ENCODE data around the gene MYL6B.
"Not testable (repeated sequence)": the region's sequence is repeated elsewhere in the genome, so short reads cannot be mapped to it uniquely, and the experiment has no call there.

MYL6B gene

GRCh38 chr12:56152132-56152755 lies at the start of gene MYL6B:
MYL6B (plus strand) TSS chr12:56152587; CDS start chr12:56153919, 1,332 bp downstream.
- DNase-seq (ENCODE audit: low read depth in 2 of 2, low spot score in 1 of 2), result peak; percentile 83 to 88

GRCh38 chr12:56102683-56103065 lies 49.7 kb upstream of the MYL6B start:
- DNase-seq (ENCODE audit: low read depth in 2 of 2, low spot score in 1 of 2), result no peak

- DNase-seq (ENCODE audit: low read depth in 2 of 2, low spot score in 1 of 2), result no peak
Measured at GRCh38 chr12:56103066-56103711, 49.2 kb upstream of the MYL6B start.

GRCh38 chr12:56103823-56104108 lies 48.6 kb upstream of the MYL6B start:
- no peak for DNase-seq (ENCODE audit: low read depth in 2 of 2, low spot score in 1 of 2)

GRCh38 chr12:56104109-56104814 lies 48.1 kb upstream of the MYL6B start, which contains the start of gene PA2G4:
PA2G4 (plus strand) TSS chr12:56104559; CDS start chr12:56104738, 179 bp downstream.
- DNase-seq (ENCODE audit: low read depth in 2 of 2, low spot score in 1 of 2), result peak; percentile 88 to 93

GRCh38 chr12:56104815-56105608 lies 47.4 kb upstream of the MYL6B start:
- no peak for DNase-seq (ENCODE audit: low read depth in 2 of 2, low spot score in 1 of 2)

- no peak for DNase-seq (ENCODE audit: low read depth in 2 of 2, low spot score in 1 of 2)
Measured at GRCh38 chr12:56105609-56105902, 46.8 kb upstream of the MYL6B start.

GRCh38 chr12:56107242-56107641 lies 45.1 kb upstream of the MYL6B start:
- no peak for DNase-seq (ENCODE audit: low read depth in 2 of 2, low spot score in 1 of 2)

GRCh38 chr12:56110571-56110970 lies 41.8 kb upstream of the MYL6B start:
- DNase-seq (ENCODE audit: low read depth in 2 of 2, low spot score in 1 of 2), result no peak

- DNase-seq (ENCODE audit: low read depth in 2 of 2, low spot score in 1 of 2), result no peak
Measured at GRCh38 chr12:56114084-56114483, 38.3 kb upstream of the MYL6B start.

GRCh38 chr12:56115329-56115728 lies 37.1 kb upstream of the MYL6B start:
- no peak for DNase-seq (ENCODE audit: low read depth in 2 of 2, low spot score in 1 of 2)

- DNase-seq (ENCODE audit: low read depth in 2 of 2, low spot score in 1 of 2), result peak; percentile 90 to 94
Measured at GRCh38 chr12:56116267-56117081, 35.9 kb upstream of the MYL6B start, which contains the start of gene RPL41. RPL41 (plus strand) TSS chr12:56116633.

GRCh38 chr12:56117082-56117706 lies 35.2 kb upstream of the MYL6B start:
- DNase-seq (ENCODE audit: low read depth in 2 of 2, low spot score in 1 of 2), result not testable (repeated sequence)

- DNase-seq (ENCODE audit: low read depth in 2 of 2, low spot score in 1 of 2), result peak; percentile 93 to 95
Measured at GRCh38 chr12:56117778-56118687, 34.4 kb upstream of the MYL6B start, which contains the start of gene ZC3H10. ZC3H10 (plus strand) TSS chr12:56118266; CDS start chr12:56120563, 2,297 bp downstream.

GRCh38 chr12:56118688-56119357 lies 33.6 kb upstream of the MYL6B start:
- no peak for DNase-seq (ENCODE audit: low read depth in 2 of 2, low spot score in 1 of 2)

- DNase-seq (ENCODE audit: low read depth in 2 of 2, low spot score in 1 of 2), result no peak
Measured at GRCh38 chr12:56119361-56119796, 33.0 kb upstream of the MYL6B start.

GRCh38 chr12:56120158-56120846 lies 32.1 kb upstream of the MYL6B start:
- DNase-seq (ENCODE audit: low read depth in 2 of 2, low spot score in 1 of 2), result no peak

Measured in stimulated activated CD8-positive, alpha-beta memory T cell treated with anti-CD3 and anti-CD28 coated beads, Interleukin-4, amount 100 ng/mL, for 4 hours (primary cell).